WTC11 (cell line): ENCODE measurements around the gene ACSL5. TPM values are rescaled to one million over a fixed set of nuclear protein-coding genes. Genes with fewer than 3 reads are reported as not detected.

ENCODE experiments used
- ATAC-seq: fragments of 200-7000 bp; cut with Tn5 transposase; 2 replicates; pipeline ENCODE4 v1.10.0; 2021; ENCODE audit warnings: mild to moderate bottlenecking, moderate library complexity
- CTCF ChIA-PET: fragments of 300-600 bp; sonication (Branson Sonifier 250); formaldehyde crosslinking; loops from one replicate; lab custom pipeline; 2021; ENCODE audit warnings: antibody characterized with exemption; lab: Charles Lee
- POLR2A ChIA-PET: fragments of 350-600 bp; sonication (Branson Sonifier 250); formaldehyde crosslinking; loops from one replicate; lab custom pipeline; 2021; ENCODE audit warnings: antibody characterized with exemption; lab: Charles Lee
- DNase-seq: peaks from one replicate; pipeline ENCODE4 v3.0.0; 2021; ENCODE audit warnings: low spot score
- H3K27ac Mint-ChIP-seq: 2 replicates; pipeline ENCODE4 v1.8.0; 2021; ENCODE audit warnings: mixed read lengths
- H3K27me3 Mint-ChIP-seq: 2 replicates; pipeline ENCODE4 v1.8.0; 2021; ENCODE audit warnings: low read depth, mild to moderate bottlenecking, moderate library complexity, mixed read lengths
- H3K36me3 Mint-ChIP-seq: 2 replicates; pipeline ENCODE4 v1.8.0; 2021; ENCODE audit warnings: mixed read lengths
- H3K4me1 Mint-ChIP-seq: 2 replicates; pipeline ENCODE4 v1.8.0; 2022; ENCODE audit warnings: mixed read lengths
- H3K4me3 Mint-ChIP-seq: 2 replicates; pipeline ENCODE4 v1.8.0; 2021; ENCODE audit warnings: mild to moderate bottlenecking, moderate library complexity, mixed read lengths
- H3K9me3 Mint-ChIP-seq: 2 replicates; pipeline ENCODE4 v1.8.0; 2021; ENCODE audit warnings: mixed read lengths
- AR ChIP-seq: fragments of 250-450 bp; sonication (Bioruptor Pico); IDR thresholded peaks from 2 replicates; pipeline ENCODE4 v1.9.0; 2021; ENCODE audit warnings: mild to moderate bottlenecking
- ATF6 ChIP-seq: sonication (generic); formaldehyde crosslinking; IDR thresholded peaks from 2 replicates; pipeline ENCODE4 v1.8.1; 2023; ENCODE audit warnings: mild to moderate bottlenecking, missing genetic modification reagents
- E2F4 ChIP-seq: sonication (generic); formaldehyde crosslinking; IDR thresholded peaks from 2 replicates; pipeline ENCODE4 v1.8.1; 2022; ENCODE audit warnings: low read depth, mild to moderate bottlenecking, moderate library complexity, missing genetic modification reagents, borderline replicate concordance
- ETV6 ChIP-seq: sonication (generic); formaldehyde crosslinking; IDR thresholded peaks from 2 replicates; pipeline ENCODE4 v1.8.1; 2022; ENCODE audit warnings: mild to moderate bottlenecking, missing genetic modification reagents
- KAT7 ChIP-seq: sonication (generic); formaldehyde crosslinking; IDR thresholded peaks from 2 replicates; pipeline ENCODE4 v1.8.1; 2023; ENCODE audit warnings: missing genetic modification reagents, mild to moderate bottlenecking, borderline replicate concordance
- MAX ChIP-seq: sonication (generic); formaldehyde crosslinking; IDR thresholded peaks from 2 replicates; pipeline ENCODE4 v1.8.0; 2022; ENCODE audit warnings: mild to moderate bottlenecking, missing genetic modification reagents
- NR2C2 ChIP-seq: sonication (generic); formaldehyde crosslinking; IDR thresholded peaks from 2 replicates; pipeline ENCODE4 v1.8.0; 2022; ENCODE audit warnings: mild to moderate bottlenecking, missing genetic modification reagents
- SMAD3 ChIP-seq: sonication (generic); formaldehyde crosslinking; IDR thresholded peaks from 2 replicates; pipeline ENCODE4 v1.8.0; 2022; ENCODE audit warnings: missing genetic modification reagents, mild to moderate bottlenecking, borderline replicate concordance
- SOX15 ChIP-seq: fragments of 250-450 bp; sonication (Bioruptor Pico); IDR thresholded peaks from 2 replicates; pipeline ENCODE4 v1.9.0; 2021; ENCODE audit warnings: mild to moderate bottlenecking
- SP1 ChIP-seq: sonication (generic); formaldehyde crosslinking; conservative IDR thresholded peaks from 2 replicates; pipeline ENCODE4 v1.8.1; 2022; ENCODE audit warnings: missing genetic modification reagents
- STAT6 ChIP-seq: sonication (generic); formaldehyde crosslinking; conservative IDR thresholded peaks from 2 replicates; pipeline ENCODE4 v1.8.1; 2023; ENCODE audit warnings: mild to moderate bottlenecking, low read depth, missing genetic modification reagents, moderate library complexity
- TEAD4 ChIP-seq: sonication (generic); formaldehyde crosslinking; IDR thresholded peaks from 2 replicates; pipeline ENCODE4 v1.8.0; 2022; ENCODE audit warnings: mild to moderate bottlenecking, missing genetic modification reagents
- ZNF121 ChIP-seq: sonication (generic); formaldehyde crosslinking; IDR thresholded peaks from 2 replicates; pipeline ENCODE4 v1.8.0; 2023; ENCODE audit warnings: missing genetic modification reagents
- ZNF532 ChIP-seq: fragments of 250-450 bp; sonication (Bioruptor Pico); IDR thresholded peaks from 2 replicates; pipeline ENCODE4 v1.9.0; 2021; ENCODE audit warnings: mild to moderate bottlenecking, borderline replicate concordance
- total RNA-seq: library from RNA; stranded (reverse); gene quantifications from 3 replicates; pipeline ENCODE4 v1.2.3, GENCODE V29; 2021

ACSL5 gene
- total RNA-seq, 1 experiment from 2014 or later, result 0.22 TPM

GRCh38 chr10:112448888-112449287, 75.0 kb downstream of the ACSL5 start:
- TF ChIP-seq STAT6 (no peak), ZNF121 (CRISPR knock-in tag) (no peak), AR (CRISPR knock-in tag) (no peak)
- ChIA-PET POLR2A (no interaction called here), CTCF (no interaction called here)
- H3K27me3 Mint-ChIP-seq, result no peaks in the 10 kb centered on the region; the same call in 1 of the 2 replicates
- no peak for ATAC-seq
- H3K27ac Mint-ChIP-seq, result no peak overlapping the region
- peaks cover 29% of the 10 kb centered on the region for H3K36me3 Mint-ChIP-seq
- peaks cover 11% of the 10 kb centered on the region for H3K9me3 Mint-ChIP-seq
- DNase-seq, result no peak
- H3K4me3 Mint-ChIP-seq, result peak overlapping the region; percentile 93
- H3K4me1 Mint-ChIP-seq, result peaks cover 16% of the 10 kb centered on the region

GRCh38 chr10:112454910-112455779, 81.2 kb downstream of the ACSL5 start:
- Mint-ChIP-seq H3K9me3 (peaks cover 18% of the 10 kb centered on the region), H3K36me3 (peaks cover 14% of the 10 kb centered on the region), H3K27me3 (no peaks in the 10 kb centered on the region), H3K4me3 (no peak overlapping the region), H3K27ac (no peak overlapping the region), H3K4me1 (no peaks in the 10 kb centered on the region)
- CTCF ChIA-PET, result interaction anchor here (0.9 to 1.1 kb wide), 2 partner anchors 16 to 17 kb away, joined by 3 to 5 read pairs; no protein-coding TSS in a partner anchor
- no peak for TF ChIP-seq KAT7 (CRISPR knock-in tag)
- no peak for TF ChIP-seq AR (CRISPR knock-in tag)
- no peak for TF ChIP-seq ETV6 (CRISPR knock-in tag)
- TF ChIP-seq SMAD3 (CRISPR knock-in tag), result no peak
- no peak for TF ChIP-seq E2F4
- TF ChIP-seq ATF6 (CRISPR knock-in tag), result no peak
- TF ChIP-seq TEAD4 (CRISPR knock-in tag), result no peak
- TF ChIP-seq SOX15 (CRISPR knock-in tag), result no peak
- no peak for TF ChIP-seq SP1 (CRISPR knock-in tag)
- TF ChIP-seq ZNF532 (CRISPR knock-in tag), result no peak
- no peak for TF ChIP-seq MAX (CRISPR knock-in tag)
- no peak for TF ChIP-seq NR2C2 (CRISPR knock-in tag)
- POLR2A ChIA-PET, result no interaction called here
- DNase-seq (no peak), ATAC-seq (no peak)
